HL-60 (cell line): ENCODE results near the gene SHC3.

Source experiments
- GABPA ChIP-seq: IDR thresholded peaks from 2 replicates; pipeline ENCODE4 v1.6.1; 2012; ENCODE audit warnings: low read depth
- TF ChIP-seq, protein P1 (sequence below): IDR thresholded peaks from one replicate; pipeline ENCODE4 v1.5.1; 2011; ENCODE audit warnings: low read length, control low read depth, inconsistent platforms; ENCODE audit not compliant: insufficient read depth

DNA sequence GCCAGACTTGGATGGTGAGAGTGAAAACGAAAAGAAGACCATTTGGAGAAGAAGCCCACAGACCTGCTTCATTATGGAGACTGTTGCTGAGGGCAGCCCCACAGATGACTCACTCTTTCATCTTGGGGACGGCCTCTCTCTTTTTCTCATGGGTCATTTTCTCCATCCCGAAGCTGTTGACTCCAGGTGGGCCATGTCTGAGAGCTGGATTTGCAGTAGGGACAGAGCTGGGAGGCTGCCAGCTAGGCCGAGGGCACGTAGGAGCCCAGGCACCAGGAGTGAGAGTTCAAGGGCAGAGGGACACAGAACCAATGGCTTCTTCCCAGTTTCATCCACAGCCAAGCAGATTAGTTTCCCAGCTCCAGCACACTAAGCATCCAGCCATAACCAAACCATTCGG, 95.0 kb downstream of the SHC3 start:
- TF ChIP-seq, protein P1, sequence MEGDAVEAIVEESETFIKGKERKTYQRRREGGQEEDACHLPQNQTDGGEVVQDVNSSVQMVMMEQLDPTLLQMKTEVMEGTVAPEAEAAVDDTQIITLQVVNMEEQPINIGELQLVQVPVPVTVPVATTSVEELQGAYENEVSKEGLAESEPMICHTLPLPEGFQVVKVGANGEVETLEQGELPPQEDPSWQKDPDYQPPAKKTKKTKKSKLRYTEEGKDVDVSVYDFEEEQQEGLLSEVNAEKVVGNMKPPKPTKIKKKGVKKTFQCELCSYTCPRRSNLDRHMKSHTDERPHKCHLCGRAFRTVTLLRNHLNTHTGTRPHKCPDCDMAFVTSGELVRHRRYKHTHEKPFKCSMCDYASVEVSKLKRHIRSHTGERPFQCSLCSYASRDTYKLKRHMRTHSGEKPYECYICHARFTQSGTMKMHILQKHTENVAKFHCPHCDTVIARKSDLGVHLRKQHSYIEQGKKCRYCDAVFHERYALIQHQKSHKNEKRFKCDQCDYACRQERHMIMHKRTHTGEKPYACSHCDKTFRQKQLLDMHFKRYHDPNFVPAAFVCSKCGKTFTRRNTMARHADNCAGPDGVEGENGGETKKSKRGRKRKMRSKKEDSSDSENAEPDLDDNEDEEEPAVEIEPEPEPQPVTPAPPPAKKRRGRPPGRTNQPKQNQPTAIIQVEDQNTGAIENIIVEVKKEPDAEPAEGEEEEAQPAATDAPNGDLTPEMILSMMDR: no peak
- no peak for TF ChIP-seq GABPA
